Esophagus muscularis mucosa (tissue), 3 donors: Measurements from ENCODE around the gene GLCE.

Source experiments
- POLR2A ChIP-seq: fragments of 450-650 bp; IDR thresholded peaks from one replicate; pipeline ENCODE4 v1.6.1; 2017; ENCODE audit warnings: antibody characterized with exemption, moderate library complexity, mild to moderate bottlenecking, low read depth
- POLR2AphosphoS5 ChIP-seq, 2 donors: sonication (generic); formaldehyde crosslinking; IDR thresholded peaks; one replicate each; pipeline ENCODE4 v1.6.1; 2017; ENCODE audit warnings: antibody characterized with exemption in 2 of 2
- TF ChIP-seq, protein P1 (sequence below), 3 experiments: fragments of 200-600 bp in 2 of 3; fragments of 450-650 bp in 1 of 3; sonication (generic) in 2 of 3; IDR thresholded peaks; one replicate each; pipeline ENCODE4 v1.5.1; 2017 to 2019; ENCODE audit warnings: antibody characterized with exemption in 3 of 3, mild to moderate bottlenecking in 2 of 3, moderate library complexity in 1 of 3

GRCh38 chr15:69150841-69151240 is 9.6 kb upstream of the GLCE start:
- TF ChIP-seq, protein P1, sequence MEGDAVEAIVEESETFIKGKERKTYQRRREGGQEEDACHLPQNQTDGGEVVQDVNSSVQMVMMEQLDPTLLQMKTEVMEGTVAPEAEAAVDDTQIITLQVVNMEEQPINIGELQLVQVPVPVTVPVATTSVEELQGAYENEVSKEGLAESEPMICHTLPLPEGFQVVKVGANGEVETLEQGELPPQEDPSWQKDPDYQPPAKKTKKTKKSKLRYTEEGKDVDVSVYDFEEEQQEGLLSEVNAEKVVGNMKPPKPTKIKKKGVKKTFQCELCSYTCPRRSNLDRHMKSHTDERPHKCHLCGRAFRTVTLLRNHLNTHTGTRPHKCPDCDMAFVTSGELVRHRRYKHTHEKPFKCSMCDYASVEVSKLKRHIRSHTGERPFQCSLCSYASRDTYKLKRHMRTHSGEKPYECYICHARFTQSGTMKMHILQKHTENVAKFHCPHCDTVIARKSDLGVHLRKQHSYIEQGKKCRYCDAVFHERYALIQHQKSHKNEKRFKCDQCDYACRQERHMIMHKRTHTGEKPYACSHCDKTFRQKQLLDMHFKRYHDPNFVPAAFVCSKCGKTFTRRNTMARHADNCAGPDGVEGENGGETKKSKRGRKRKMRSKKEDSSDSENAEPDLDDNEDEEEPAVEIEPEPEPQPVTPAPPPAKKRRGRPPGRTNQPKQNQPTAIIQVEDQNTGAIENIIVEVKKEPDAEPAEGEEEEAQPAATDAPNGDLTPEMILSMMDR (IDR thresholded peaks at IDR 0.05), result no peak
- no peak for TF ChIP-seq POLR2A
- no peak for TF ChIP-seq POLR2AphosphoS5 (IDR thresholded peaks at IDR 0.05)
